ENCODE data around the gene CCNY. TPM values are rescaled to one million over a fixed set of nuclear protein-coding genes. Genes with fewer than 3 reads are reported as not detected.

CCNY gene
- total RNA-seq, 2 experiments from 2014 or later: 64.9 to 66.9 TPM

DNA sequence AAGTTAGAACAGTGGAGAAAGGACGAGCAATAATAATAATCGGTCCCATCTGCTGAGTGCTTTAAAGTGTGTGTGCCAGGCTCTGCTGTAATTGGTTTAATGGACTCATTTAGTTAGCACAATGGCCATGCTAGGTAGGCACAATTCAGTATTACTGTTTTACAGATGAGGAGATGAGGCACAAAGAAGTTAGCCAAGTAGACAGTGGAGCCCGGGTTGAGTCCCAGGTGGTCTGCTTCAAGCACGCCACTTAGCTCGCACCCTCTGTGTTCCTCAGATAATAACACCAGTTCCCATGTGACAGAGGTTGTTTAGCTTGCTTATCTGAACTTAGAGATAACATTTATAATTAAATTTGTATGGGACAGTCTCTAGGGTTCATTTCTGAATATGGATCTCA is 167.3 kb downstream of the CCNY start:
- H3K4me3 ChIP-seq (ENCODE audit: low read length): no peak overlapping the region
- H3K27me3 ChIP-seq (ENCODE audit: control insufficient read depth in 1 of 2, insufficient read depth in 2 of 2, low read length in 2 of 2): no peaks in the 10 kb centered on the region
- Mint-ChIP-seq H3K36me3 (ENCODE audit: low read depth) (peaks cover 23% of the 10 kb centered on the region), H3K4me1 (ENCODE audit: low read depth) (peaks cover 58% of the 10 kb centered on the region), H3K27me3 (no peaks in the 10 kb centered on the region), H3K4me3 (no peak overlapping the region), H3K27ac (no peak overlapping the region), H3K9me3 (no peaks in the 10 kb centered on the region)
- H3K36me3 ChIP-seq (ENCODE audit: insufficient read depth, low read length): peaks cover 7% of the 10 kb centered on the region
- intact Hi-C loops (cut with DNase I, micrococcal nuclease): loop anchor here in 1 of 2 experiments (10.0 kb wide), 1 partner anchor 259 kb away; no protein-coding TSS in a partner anchor
- CTCF ChIA-PET: no interaction called here
- H3K4me1 ChIP-seq (ENCODE audit: insufficient read depth, low read length): peaks cover 3% of the 10 kb centered on the region
- POLR2A ChIA-PET: no interaction called here
- TF ChIP-seq CTCF (IDR thresholded peaks at IDR 0.05): no peak
- ATAC-seq (ENCODE audit: poor library complexity) (no peak), DNase-seq (no peak)
- no peaks in the 10 kb centered on the region for H3K9me3 ChIP-seq (ENCODE audit: control insufficient read depth in 1 of 2, insufficient read depth in 1 of 2, low read length in 2 of 2)
- H3K27ac ChIP-seq (ENCODE audit: low read depth in 1 of 2, low read length in 2 of 2): no peak overlapping the region

DNA sequence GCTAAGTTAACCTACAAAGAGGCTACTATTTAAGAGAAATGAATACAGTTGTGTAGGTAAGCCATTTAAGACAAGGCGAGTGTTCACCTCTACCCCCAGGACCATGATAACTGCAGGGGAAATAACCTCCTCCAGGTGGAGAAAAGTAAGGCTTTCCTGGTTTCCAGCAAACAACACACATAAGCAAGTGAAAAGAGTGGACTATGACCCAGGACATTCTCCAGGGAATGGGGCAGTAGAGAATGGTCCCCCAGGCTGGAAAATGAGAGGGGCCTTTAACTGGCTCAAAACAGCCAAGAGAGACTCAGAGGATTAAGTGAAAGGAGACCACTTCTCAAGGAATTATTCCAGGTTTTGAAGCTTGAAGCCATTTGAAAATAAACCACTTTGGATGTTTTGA is 167.8 kb downstream of the CCNY start:
- H3K9me3 ChIP-seq (ENCODE audit: control insufficient read depth in 1 of 2, insufficient read depth in 1 of 2, low read length in 2 of 2): no peaks in the 10 kb centered on the region
- H3K27me3 ChIP-seq (ENCODE audit: control insufficient read depth in 1 of 2, insufficient read depth in 2 of 2, low read length in 2 of 2): no peaks in the 10 kb centered on the region
- TF ChIP-seq CTCF (IDR thresholded peaks at IDR 0.05): no peak
- Mint-ChIP-seq H3K27me3 (no peaks in the 10 kb centered on the region), H3K4me1 (ENCODE audit: low read depth) (peaks cover 53% of the 10 kb centered on the region), H3K27ac (no peak overlapping the region), H3K9me3 (no peaks in the 10 kb centered on the region), H3K4me3 (no peak overlapping the region), H3K36me3 (ENCODE audit: low read depth) (peaks cover 18% of the 10 kb centered on the region)
- ChIA-PET CTCF (no interaction called here), POLR2A (no interaction called here)
- peaks cover 7% of the 10 kb centered on the region for H3K36me3 ChIP-seq (ENCODE audit: insufficient read depth, low read length)
- intact Hi-C loops (cut with DNase I, micrococcal nuclease): loop anchor here in 1 of 2 experiments (10.0 kb wide), 1 partner anchor 259 kb away; no protein-coding TSS in a partner anchor
- ATAC-seq (ENCODE audit: poor library complexity) (no peak), DNase-seq (no peak)
- H3K27ac ChIP-seq (ENCODE audit: low read depth in 1 of 2, low read length in 2 of 2): no peak overlapping the region
- H3K4me1 ChIP-seq (ENCODE audit: insufficient read depth, low read length): peaks cover 3% of the 10 kb centered on the region
- no peak overlapping the region for H3K4me3 ChIP-seq (ENCODE audit: low read length)

DNA sequence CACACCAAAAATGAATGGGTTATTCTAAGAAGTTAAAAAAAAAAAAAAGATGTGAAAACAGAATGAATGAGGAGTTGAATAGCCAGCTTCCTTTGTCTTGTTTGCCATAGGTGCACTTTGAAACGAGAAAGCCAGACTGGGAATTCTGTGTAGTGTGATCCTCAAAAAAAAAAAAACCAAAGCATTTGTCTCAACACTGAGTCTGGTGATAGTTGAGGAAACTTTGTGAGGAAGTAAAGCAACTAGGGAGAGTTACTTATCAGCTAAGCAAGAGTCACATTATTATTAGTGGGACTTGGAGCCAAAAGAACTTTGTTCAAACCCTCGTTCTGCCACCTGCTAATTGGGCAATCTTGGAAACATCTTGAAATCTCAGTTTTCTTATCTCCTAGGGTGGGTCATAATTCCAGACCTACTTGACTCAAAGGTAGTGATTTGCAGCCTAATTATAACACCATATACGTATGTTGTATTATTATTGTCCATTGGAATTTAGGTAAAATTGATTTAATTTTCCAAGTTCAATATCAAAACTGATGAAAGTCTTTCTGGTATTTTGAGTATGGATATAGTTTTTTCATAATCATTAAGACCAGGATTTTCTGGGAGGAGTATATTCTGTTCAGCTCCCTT is 169.0 kb downstream of the CCNY start:
- Mint-ChIP-seq H3K9me3 (no peaks in the 10 kb centered on the region), H3K27me3 (no peaks in the 10 kb centered on the region), H3K27ac (no peak overlapping the region), H3K4me1 (ENCODE audit: low read depth) (peaks cover 48% of the 10 kb centered on the region), H3K36me3 (ENCODE audit: low read depth) (peaks cover 20% of the 10 kb centered on the region), H3K4me3 (no peak overlapping the region)
- ChIA-PET POLR2A (no interaction called here), CTCF (interaction anchor here (0.7 kb wide), 1 partner anchor 56 kb away, joined by 3 read pairs; no protein-coding TSS in a partner anchor)
- intact Hi-C loops (cut with DNase I, micrococcal nuclease): loop anchor here in 1 of 2 experiments (10.0 kb wide), 1 partner anchor 261 kb away; no protein-coding TSS in a partner anchor
- H3K4me1 ChIP-seq (ENCODE audit: insufficient read depth, low read length): peaks cover 3% of the 10 kb centered on the region
- no peak overlapping the region for H3K27ac ChIP-seq (ENCODE audit: low read depth in 1 of 2, low read length in 2 of 2)
- H3K36me3 ChIP-seq (ENCODE audit: insufficient read depth, low read length): peaks cover 8% of the 10 kb centered on the region
- DNase-seq (no peak), ATAC-seq (ENCODE audit: poor library complexity) (no peak)
- no peaks in the 10 kb centered on the region for H3K27me3 ChIP-seq (ENCODE audit: control insufficient read depth in 1 of 2, insufficient read depth in 2 of 2, low read length in 2 of 2)
- no peaks in the 10 kb centered on the region for H3K9me3 ChIP-seq (ENCODE audit: control insufficient read depth in 1 of 2, insufficient read depth in 1 of 2, low read length in 2 of 2)
- TF ChIP-seq CTCF (IDR thresholded peaks at IDR 0.05): no peak
- no peak overlapping the region for H3K4me3 ChIP-seq (ENCODE audit: low read length)
